HFF-Myc (cell line): ENCODE measurements around the gene FCRL1.

Experiments used
- DNase-seq: peaks from one replicate; pipeline ENCODE4 v3.0.0-alpha.2; 2011; ENCODE audit warnings: low read depth; ENCODE audit errors: extremely low read depth
- H3K4me3 ChIP-seq: replicated peaks from 2 replicates; pipeline ENCODE4 v1.5.1; 2011; ENCODE audit warnings: low read depth, mild to moderate bottlenecking, control low read depth, low read length
- CTCF ChIP-seq: IDR thresholded peaks from 2 replicates; pipeline ENCODE4 v1.5.1; 2012; ENCODE audit warnings: mild to moderate bottlenecking, low read depth, low read length, control low read depth; ENCODE audit errors: missing control alignments

FCRL1 gene

GRCh38 chr1:157844089-157844830, 24.3 kb upstream of the FCRL1 start:
- TF ChIP-seq CTCF: no peak
- no peak for DNase-seq
- H3K4me3 ChIP-seq: no peak overlapping the region

GRCh38 chr1:157842939-157843338, 23.0 kb upstream of the FCRL1 start:
- TF ChIP-seq CTCF: no peak
- DNase-seq: no peak
- no peak overlapping the region for H3K4me3 ChIP-seq

GRCh38 chr1:157841708-157842107, 21.8 kb upstream of the FCRL1 start, which contains the start of gene CD5L:
Gene CD5L, minus strand, starts transcription at chr1:157841808. Its CDS starts 107 bp downstream, at chr1:157841701.
- DNase-seq: no peak
- H3K4me3 ChIP-seq: no peak within 1 kb of the TSS
- TF ChIP-seq CTCF: no peak

GRCh38 chr1:157838966-157839365, 19.0 kb upstream of the FCRL1 start:
- DNase-seq: no peak
- H3K4me3 ChIP-seq: no peak overlapping the region
- TF ChIP-seq CTCF: no peak

- no peak overlapping the region for H3K4me3 ChIP-seq
- DNase-seq: no peak
- no peak for TF ChIP-seq CTCF
These were observed 14.5 kb upstream of the FCRL1 start for GRCh38 chr1:157834430-157834829.

- no peak for DNase-seq
- no peak overlapping the region for H3K4me3 ChIP-seq
- TF ChIP-seq CTCF: no peak
These were observed 13.2 kb upstream of the FCRL1 start for GRCh38 chr1:157833145-157833544.

- TF ChIP-seq CTCF: no peak
- H3K4me3 ChIP-seq: no peak overlapping the region
- DNase-seq: no peak
These were observed 12.2 kb upstream of the FCRL1 start for GRCh38 chr1:157831968-157832626.
